Lower lobe of right lung (tissue), 2 donors: ENCODE results near the gene C3orf20. TPM values are rescaled to one million over a fixed set of nuclear protein-coding genes. Genes with fewer than 3 reads are reported as not detected.

Experiments used
- ATAC-seq, 2 donors: fragments of 200-7000 bp; cut with Tn5 transposase; one replicate each; pipeline ENCODE4 v1.9.1; 2020 to 2022; ENCODE audit warnings: mild to moderate bottlenecking in 2 of 2, moderate library complexity in 2 of 2
- DNase-seq: peaks from one replicate; pipeline ENCODE4 v3.0.0-alpha.2; 2020
- H3K27ac ChIP-seq: fragments of 200-600 bp; one replicate; pipeline ENCODE4 v1.8.0; 2022
- H3K27me3 ChIP-seq: fragments of 200-600 bp; one replicate; pipeline ENCODE4 v1.8.0; 2022; ENCODE audit warnings: low read depth
- H3K36me3 ChIP-seq: fragments of 200-600 bp; one replicate; pipeline ENCODE4 v1.8.0; 2022; ENCODE audit warnings: mild to moderate bottlenecking
- H3K4me1 ChIP-seq: fragments of 200-600 bp; one replicate; pipeline ENCODE4 v1.8.0; 2022
- H3K4me3 ChIP-seq: fragments of 200-600 bp; one replicate; pipeline ENCODE4 v1.8.0; 2022; ENCODE audit warnings: mild to moderate bottlenecking
- H3K9me3 ChIP-seq: fragments of 200-600 bp; one replicate; pipeline ENCODE4 v1.8.0; 2022
- intact Hi-C: fragments of 100-400 bp; cut with DNase I; formaldehyde crosslinking; loops from one replicate; pipeline ENCODE4 v1.11.0; 2022
- total RNA-seq: library from RNA; stranded (reverse); fragmentation: NEBNext Ultra II Directional; extraction: Animal tissue kit (Norgen Biotek cat#: 25700); gene quantifications from one replicate; pipeline ENCODE4 v1.2.1, GENCODE V29; 2021
- TF ChIP-seq, protein P1 (sequence below): fragments of 200-600 bp; IDR thresholded peaks from one replicate; pipeline ENCODE4 v1.8.0; 2022; ENCODE audit warnings: antibody characterized with exemption, mild to moderate bottlenecking
- donor health status: DM: no; HTN: yes; CAD: no; lungs with severe emphysema.

C3orf20 gene
- total RNA-seq, 1 donor from 2014 or later, result not detected

- no peaks in the 10 kb centered on the region for H3K9me3 ChIP-seq
- DNase-seq (no peak), ATAC-seq (no peak)
- intact Hi-C loops, result no loop called here
- no peak overlapping the region for H3K4me3 ChIP-seq
- no peaks in the 10 kb centered on the region for H3K36me3 ChIP-seq
- H3K27ac ChIP-seq, result no peak overlapping the region
- TF ChIP-seq, protein P1, sequence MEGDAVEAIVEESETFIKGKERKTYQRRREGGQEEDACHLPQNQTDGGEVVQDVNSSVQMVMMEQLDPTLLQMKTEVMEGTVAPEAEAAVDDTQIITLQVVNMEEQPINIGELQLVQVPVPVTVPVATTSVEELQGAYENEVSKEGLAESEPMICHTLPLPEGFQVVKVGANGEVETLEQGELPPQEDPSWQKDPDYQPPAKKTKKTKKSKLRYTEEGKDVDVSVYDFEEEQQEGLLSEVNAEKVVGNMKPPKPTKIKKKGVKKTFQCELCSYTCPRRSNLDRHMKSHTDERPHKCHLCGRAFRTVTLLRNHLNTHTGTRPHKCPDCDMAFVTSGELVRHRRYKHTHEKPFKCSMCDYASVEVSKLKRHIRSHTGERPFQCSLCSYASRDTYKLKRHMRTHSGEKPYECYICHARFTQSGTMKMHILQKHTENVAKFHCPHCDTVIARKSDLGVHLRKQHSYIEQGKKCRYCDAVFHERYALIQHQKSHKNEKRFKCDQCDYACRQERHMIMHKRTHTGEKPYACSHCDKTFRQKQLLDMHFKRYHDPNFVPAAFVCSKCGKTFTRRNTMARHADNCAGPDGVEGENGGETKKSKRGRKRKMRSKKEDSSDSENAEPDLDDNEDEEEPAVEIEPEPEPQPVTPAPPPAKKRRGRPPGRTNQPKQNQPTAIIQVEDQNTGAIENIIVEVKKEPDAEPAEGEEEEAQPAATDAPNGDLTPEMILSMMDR, result no peak
- H3K4me1 ChIP-seq, result no peaks in the 10 kb centered on the region
- H3K27me3 ChIP-seq, result no peaks in the 10 kb centered on the region
Observed at GRCh38 chr3:14689247-14689980, 14.5 kb downstream of the C3orf20 start.

- Histone ChIP-seq H3K27ac (no peak overlapping the region), H3K9me3 (no peaks in the 10 kb centered on the region), H3K4me1 (no peaks in the 10 kb centered on the region), H3K4me3 (no peak overlapping the region), H3K36me3 (no peaks in the 10 kb centered on the region), H3K27me3 (no peaks in the 10 kb centered on the region)
- intact Hi-C loops, result no loop called here
- DNase-seq, result no peak
- ATAC-seq, result no peak
- TF ChIP-seq, protein P1, result no peak
Observed at GRCh38 chr3:14691239-14691638, 16.3 kb downstream of the C3orf20 start.

- ATAC-seq, result no peak
- H3K4me1 ChIP-seq, result no peaks in the 10 kb centered on the region
- H3K27ac ChIP-seq, result no peak overlapping the region
Observed at GRCh38 chr3:14691719-14692118, 16.8 kb downstream of the C3orf20 start.

GRCh38 chr3:14698601-14699244, 23.8 kb downstream of the C3orf20 start:
- Histone ChIP-seq H3K9me3 (no peaks in the 10 kb centered on the region), H3K27ac (no peak overlapping the region), H3K4me3 (no peak overlapping the region), H3K36me3 (no peaks in the 10 kb centered on the region), H3K4me1 (no peaks in the 10 kb centered on the region), H3K27me3 (no peaks in the 10 kb centered on the region)
- no peak for DNase-seq
- intact Hi-C loops, result no loop called here
- TF ChIP-seq, protein P1, result no peak
- ATAC-seq, result no peak

More at GRCh38 chr3:14691719-14692118, 16.8 kb downstream of the C3orf20 start:
- no peaks in the 10 kb centered on the region for H3K27me3 ChIP-seq
- TF ChIP-seq, protein P1, result no peak
- H3K36me3 ChIP-seq, result no peaks in the 10 kb centered on the region
- DNase-seq, result no peak
- intact Hi-C loops, result no loop called here
- no peaks in the 10 kb centered on the region for H3K9me3 ChIP-seq
- H3K4me3 ChIP-seq, result no peak overlapping the region

GRCh38 chr3:14699643-14700042, 24.7 kb downstream of the C3orf20 start:
- Histone ChIP-seq H3K4me3 (no peak overlapping the region), H3K27ac (no peak overlapping the region), H3K36me3 (no peaks in the 10 kb centered on the region), H3K4me1 (no peaks in the 10 kb centered on the region), H3K9me3 (no peaks in the 10 kb centered on the region), H3K27me3 (no peaks in the 10 kb centered on the region)
- TF ChIP-seq, protein P1, result no peak
- ATAC-seq (no peak), DNase-seq (no peak)
- intact Hi-C loops, result no loop called here
